MM.1S (cell line): ENCODE data around the gene ASIC1.
A peak's percentile ranks its signal among the peaks of the same experiment; 100 is the strongest.

Source experiments
- DNase-seq: peaks from one replicate; pipeline ENCODE4 v3.0.0-alpha.2; 2015
- H2AFZ ChIP-seq: fragments of 300-600 bp; sonication (generic); 2 replicates; pipeline ENCODE4 v1.6.0; 2016; ENCODE audit warnings: antibody characterized with exemption, low read length
- H3F3A ChIP-seq: fragments of 300-600 bp; sonication (generic); 2 replicates; pipeline ENCODE4 v1.6.1; 2016; ENCODE audit warnings: mild to moderate bottlenecking, antibody characterized with exemption, low read length, moderate library complexity, mixed read lengths; ENCODE audit not compliant: insufficient read depth
- H3K27ac ChIP-seq: fragments of 300-600 bp; sonication (generic); 2 replicates; pipeline ENCODE4 v1.5.1; 2016; ENCODE audit warnings: mild to moderate bottlenecking, low read length
- H3K27me3 ChIP-seq: fragments of 300-600 bp; sonication (generic); replicated peaks from 2 replicates; pipeline ENCODE4 v1.6.0; 2016; ENCODE audit warnings: low read length; ENCODE audit not compliant: insufficient read depth
- H3K36me3 ChIP-seq: fragments of 300-600 bp; sonication (generic); replicated peaks from 2 replicates; pipeline ENCODE4 v1.6.1; 2016; ENCODE audit warnings: mild to moderate bottlenecking, low read length, mixed read lengths; ENCODE audit not compliant: insufficient read depth
- H3K4me1 ChIP-seq: fragments of 300-600 bp; sonication (generic); 2 replicates; pipeline ENCODE4 v1.6.1; 2016; ENCODE audit warnings: low read length, mixed read lengths
- H3K4me2 ChIP-seq: fragments of 300-600 bp; sonication (generic); 2 replicates; pipeline ENCODE4 v1.6.0; 2016; ENCODE audit warnings: low read depth, low read length
- H3K4me3 ChIP-seq: fragments of 300-600 bp; sonication (generic); 2 replicates; pipeline ENCODE4 v1.5.1; 2016; ENCODE audit warnings: low read length, mixed read lengths
- H3K79me2 ChIP-seq: fragments of 300-600 bp; sonication (generic); 2 replicates; pipeline ENCODE4 v1.6.1; 2016; ENCODE audit warnings: mixed run types, low read length, mixed read lengths
- H3K9ac ChIP-seq: fragments of 300-600 bp; sonication (generic); 2 replicates; pipeline ENCODE4 v1.6.1; 2016; ENCODE audit warnings: low read length, mixed read lengths
- H3K9me2 ChIP-seq: fragments of 300-600 bp; sonication (generic); replicated peaks from 2 replicates; pipeline ENCODE4 v1.6.1; 2016; ENCODE audit warnings: mild to moderate bottlenecking, low read length, mixed read lengths; ENCODE audit not compliant: insufficient read depth
- H3K9me3 ChIP-seq: fragments of 300-600 bp; sonication (generic); replicated peaks from 2 replicates; pipeline ENCODE4 v1.6.1; 2016; ENCODE audit warnings: mild to moderate bottlenecking, low read length, mixed read lengths; ENCODE audit not compliant: insufficient read depth
- H4K20me1 ChIP-seq: fragments of 300-600 bp; sonication (generic); 2 replicates; pipeline ENCODE4 v1.6.1; 2016; ENCODE audit warnings: mild to moderate bottlenecking, low read length, moderate library complexity, mixed read lengths; ENCODE audit not compliant: insufficient read depth
- CTCF ChIP-seq: fragments of 300-600 bp; sonication (generic); IDR thresholded peaks from 2 replicates; pipeline ENCODE4 v1.5.1; 2016; ENCODE audit warnings: antibody characterized with exemption, low read length, mixed read lengths
- EZH2 ChIP-seq: fragments of 300-600 bp; sonication (generic); optimal IDR thresholded peaks from 2 replicates; pipeline ENCODE3; 2017; ENCODE audit warnings: low read depth, mild to moderate bottlenecking, antibody characterized with exemption, low read length, mixed read lengths
- EZH2phosphoT487 ChIP-seq: fragments of 300-600 bp; sonication (generic); IDR thresholded peaks from 2 replicates; pipeline ENCODE4 v1.6.1; 2018; ENCODE audit warnings: antibody characterized with exemption, low read length

Gene ASIC1

GRCh38 chr12:50111693-50112455, 54.5 kb downstream of the ASIC1 start, which contains the start of gene COX14:
TSS of gene COX14 (plus strand) at chr12:50112236. CDS start at chr12:50120044, 7,808 bp downstream.
- peak within 1 kb of the TSS; percentile 93 for H3K4me3 ChIP-seq
- H3K9me2 ChIP-seq: no peaks in the 10 kb centered on the region
- no peaks in the 10 kb centered on the region for H3K9me3 ChIP-seq
- H3K27me3 ChIP-seq: no peaks in the 10 kb centered on the region
- peak within 1 kb of the TSS; percentile 98 for H3K27ac ChIP-seq
- H3K4me2 ChIP-seq: peak within 1 kb of the TSS; percentile 98
- no peaks in the 10 kb centered on the region for H3K36me3 ChIP-seq
- peaks cover 32% of the 10 kb centered on the region for H3K4me1 ChIP-seq
- H4K20me1 ChIP-seq: no peaks in the 10 kb centered on the region
- DNase-seq: peak; percentile 100
- peaks cover 48% of the 10 kb centered on the region for H3K79me2 ChIP-seq
- TF ChIP-seq EZH2phosphoT487 (no peak), CTCF (peak; percentile 97), EZH2 (no peak)
- H3F3A ChIP-seq: peaks cover 34% of the 10 kb centered on the region
- peak within 1 kb of the TSS; percentile 87 for H3K9ac ChIP-seq
- peak within 1 kb of the TSS; percentile 64 for H2AFZ ChIP-seq

- DNase-seq: peak; percentile 16
Observed at GRCh38 chr12:50112456-50113218, 55.2 kb downstream of the ASIC1 start.

GRCh38 chr12:50117057-50117622, 59.7 kb downstream of the ASIC1 start:
- Histone ChIP-seq H3K36me3 (no peaks in the 10 kb centered on the region), H3K79me2 (peaks cover 75% of the 10 kb centered on the region)

More at GRCh38 chr12:50112456-50113218, 55.2 kb downstream of the ASIC1 start:
- H3F3A ChIP-seq: peaks cover 34% of the 10 kb centered on the region
- no peaks in the 10 kb centered on the region for H3K9me2 ChIP-seq
- H4K20me1 ChIP-seq: no peaks in the 10 kb centered on the region
- H3K9ac ChIP-seq: peak overlapping the region; percentile 87
- peak overlapping the region; percentile 59 for H2AFZ ChIP-seq
- no peaks in the 10 kb centered on the region for H3K27me3 ChIP-seq
- TF ChIP-seq EZH2phosphoT487 (no peak), CTCF (no peak), EZH2 (no peak)
- peak overlapping the region; percentile 93 for H3K4me3 ChIP-seq
- peak overlapping the region; percentile 46 for H3K4me2 ChIP-seq
- peaks cover 32% of the 10 kb centered on the region for H3K4me1 ChIP-seq
- no peaks in the 10 kb centered on the region for H3K36me3 ChIP-seq
- peak overlapping the region; percentile 98 for H3K27ac ChIP-seq
- peaks cover 54% of the 10 kb centered on the region for H3K79me2 ChIP-seq
- no peaks in the 10 kb centered on the region for H3K9me3 ChIP-seq

More at GRCh38 chr12:50117057-50117622, 59.7 kb downstream of the ASIC1 start:
- no peak overlapping the region for H3K27ac ChIP-seq
- no peak overlapping the region for H3K4me2 ChIP-seq
- DNase-seq: no peak
- H3K9me2 ChIP-seq: no peaks in the 10 kb centered on the region
- TF ChIP-seq CTCF: no peak
- no peak for TF ChIP-seq EZH2
- no peak for TF ChIP-seq EZH2phosphoT487
- H4K20me1 ChIP-seq: no peaks in the 10 kb centered on the region
- H3K9ac ChIP-seq: no peak overlapping the region
- no peaks in the 10 kb centered on the region for H3K9me3 ChIP-seq
- H2AFZ ChIP-seq: no peak overlapping the region
- no peaks in the 10 kb centered on the region for H3K27me3 ChIP-seq
- H3K4me3 ChIP-seq: no peak overlapping the region
- H3K4me1 ChIP-seq: no peaks in the 10 kb centered on the region
- H3F3A ChIP-seq: peaks cover 7% of the 10 kb centered on the region
